ENCODE measurements around the gene ZNF397.

- TF ChIP-seq CTCF (IDR thresholded peaks at IDR 0.05; ENCODE audit: poor library complexity, severe bottlenecking): no peak
- no peak for TF ChIP-seq REST (IDR thresholded peaks at IDR 0.05; ENCODE audit: borderline replicate concordance)
- TF ChIP-seq POLR2AphosphoS5 (IDR thresholded peaks at IDR 0.05): no peak
- TF ChIP-seq EP300 (conservative IDR thresholded peaks at IDR 0.05; ENCODE audit: poor library complexity, severe bottlenecking): no peak
- TF ChIP-seq EZH2 (IDR thresholded peaks at IDR 0.05; ENCODE audit: borderline replicate concordance, insufficient read depth, low read length, poor library complexity, severe bottlenecking): no peak
- TF ChIP-seq TAF1 (IDR thresholded peaks at IDR 0.05; ENCODE audit: low read depth): no peak
- TF ChIP-seq RAD21 (conservative IDR thresholded peaks at IDR 0.05): no peak
Measured at GRCh38 chr18:35197296-35197695, 43.5 kb upstream of the ZNF397 start.

All from neural cell (in vitro differentiated cells).